C1 segment of cervical spinal cord (tissue), 14 donors: Measurements from ENCODE around the gene UQCRFS1.
A peak's percentile ranks its signal among the peaks of the same experiment; 100 is the strongest.
"Not testable (repeated sequence)": the region's sequence is repeated elsewhere in the genome, so short reads cannot be mapped to it uniquely, and the experiment has no call there.

Experiments
- DNase-seq, 14 donors: peaks; one replicate each; lab custom pipeline; 2025; lab: John Stamatoyannopoulos, UW

The UQCRFS1 gene

GRCh38 chr19:29215322-29215845 lies 2.4 kb upstream of the UQCRFS1 start:
- no peak for DNase-seq

GRCh38 chr19:29214411-29214810 lies 1.5 kb upstream of the UQCRFS1 start:
- DNase-seq: no peak

GRCh38 chr19:29212356-29212647 lies 649 bp downstream of the UQCRFS1 start:
- peak in 1 of 14 donors; percentile 42 for DNase-seq

GRCh38 chr19:29211562-29212355 lies 1.2 kb downstream of the UQCRFS1 start:
- DNase-seq: peak in 1 of 14 donors; percentile 2

GRCh38 chr19:29211041-29211440 lies 1.9 kb downstream of the UQCRFS1 start:
- DNase-seq: not testable (repeated sequence)

GRCh38 chr19:29210502-29210901 lies 2.4 kb downstream of the UQCRFS1 start:
- DNase-seq: not testable (repeated sequence)

- not testable (repeated sequence) for DNase-seq
Measured at GRCh38 chr19:29207403-29208187, 5.4 kb downstream of the UQCRFS1 start.

GRCh38 chr19:29206453-29206852 lies 6.5 kb downstream of the UQCRFS1 start:
- DNase-seq: no peak

GRCh38 chr19:29202281-29202680 lies 10.7 kb downstream of the UQCRFS1 start:
- DNase-seq: no peak

GRCh38 chr19:29201855-29202254 lies 11.1 kb downstream of the UQCRFS1 start:
- DNase-seq: no peak

- DNase-seq: no peak
Measured at GRCh38 chr19:29194658-29195057, 18.3 kb downstream of the UQCRFS1 start.

GRCh38 chr19:29193155-29193554 lies 19.8 kb downstream of the UQCRFS1 start:
- DNase-seq: no peak

- no peak for DNase-seq
Measured at GRCh38 chr19:29191005-29191404, 21.9 kb downstream of the UQCRFS1 start.

- DNase-seq: no peak
Measured at GRCh38 chr19:29189033-29189360, 24.0 kb downstream of the UQCRFS1 start.

- no peak for DNase-seq
Measured at GRCh38 chr19:29188289-29189032, 24.5 kb downstream of the UQCRFS1 start.

- no peak for DNase-seq
Measured at GRCh38 chr19:29187676-29188075, 25.3 kb downstream of the UQCRFS1 start.

- DNase-seq: no peak
Measured at GRCh38 chr19:29185427-29185826, 27.5 kb downstream of the UQCRFS1 start.

- DNase-seq: no peak
Measured at GRCh38 chr19:29176981-29177754, 35.8 kb downstream of the UQCRFS1 start.

GRCh38 chr19:29173896-29174295 lies 39.1 kb downstream of the UQCRFS1 start:
- no peak for DNase-seq

- DNase-seq: no peak
Measured at GRCh38 chr19:29172302-29172701, 40.6 kb downstream of the UQCRFS1 start.

GRCh38 chr19:29171525-29171924 lies 41.4 kb downstream of the UQCRFS1 start:
- no peak for DNase-seq
